Measurements from ENCODE around the gene COL9A1.
A peak's percentile ranks its signal among the peaks of the same experiment; 100 is the strongest.

COL9A1 gene

GRCh38 chr6:70281923-70282311 is 21.0 kb downstream of the COL9A1 start:
- TF ChIP-seq, protein P1, sequence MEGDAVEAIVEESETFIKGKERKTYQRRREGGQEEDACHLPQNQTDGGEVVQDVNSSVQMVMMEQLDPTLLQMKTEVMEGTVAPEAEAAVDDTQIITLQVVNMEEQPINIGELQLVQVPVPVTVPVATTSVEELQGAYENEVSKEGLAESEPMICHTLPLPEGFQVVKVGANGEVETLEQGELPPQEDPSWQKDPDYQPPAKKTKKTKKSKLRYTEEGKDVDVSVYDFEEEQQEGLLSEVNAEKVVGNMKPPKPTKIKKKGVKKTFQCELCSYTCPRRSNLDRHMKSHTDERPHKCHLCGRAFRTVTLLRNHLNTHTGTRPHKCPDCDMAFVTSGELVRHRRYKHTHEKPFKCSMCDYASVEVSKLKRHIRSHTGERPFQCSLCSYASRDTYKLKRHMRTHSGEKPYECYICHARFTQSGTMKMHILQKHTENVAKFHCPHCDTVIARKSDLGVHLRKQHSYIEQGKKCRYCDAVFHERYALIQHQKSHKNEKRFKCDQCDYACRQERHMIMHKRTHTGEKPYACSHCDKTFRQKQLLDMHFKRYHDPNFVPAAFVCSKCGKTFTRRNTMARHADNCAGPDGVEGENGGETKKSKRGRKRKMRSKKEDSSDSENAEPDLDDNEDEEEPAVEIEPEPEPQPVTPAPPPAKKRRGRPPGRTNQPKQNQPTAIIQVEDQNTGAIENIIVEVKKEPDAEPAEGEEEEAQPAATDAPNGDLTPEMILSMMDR (conservative IDR thresholded peaks at IDR 0.05; ENCODE audit: control insufficient read depth, insufficient read depth, low read depth, low read length): no peak
- no peak overlapping the region for H3K4me3 ChIP-seq (ENCODE audit: control insufficient read depth, low read depth, low read length)
- no peak for DNase-seq (ENCODE audit: low read depth)

DNA sequence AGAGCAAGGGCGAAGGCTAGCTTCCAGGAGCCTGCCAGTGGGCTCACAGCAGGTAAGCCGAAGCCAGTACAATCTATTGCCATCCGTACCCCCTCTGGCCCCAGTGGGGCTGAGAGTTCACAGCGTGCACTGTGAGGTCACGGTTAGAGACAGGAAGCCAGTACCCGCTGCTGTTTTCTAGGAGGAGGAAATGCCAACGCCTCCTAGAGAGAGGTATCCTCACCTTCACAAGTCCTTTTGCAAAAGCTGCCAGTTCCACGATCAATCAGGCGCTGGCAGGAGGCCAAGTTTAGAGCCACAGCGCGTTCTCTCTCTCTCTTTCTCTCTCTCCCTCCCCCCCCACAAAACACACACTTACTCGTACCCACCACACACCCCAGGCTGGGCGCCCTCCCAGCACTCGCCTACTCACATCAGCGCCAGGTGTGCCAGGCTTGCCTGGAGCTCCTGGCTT is 22.5 kb downstream of the COL9A1 start:
- TF ChIP-seq, protein P1 (conservative IDR thresholded peaks at IDR 0.05; ENCODE audit: control insufficient read depth, insufficient read depth, low read depth, low read length): no peak
- no peak overlapping the region for H3K4me3 ChIP-seq (ENCODE audit: control insufficient read depth, low read depth, low read length)
- DNase-seq (ENCODE audit: low read depth): no peak

GRCh38 chr6:70277470-70277869 is 25.4 kb downstream of the COL9A1 start:
- DNase-seq (ENCODE audit: low read depth): peak; percentile 38
- no peak overlapping the region for H3K4me3 ChIP-seq (ENCODE audit: control insufficient read depth, low read depth, low read length)
- TF ChIP-seq, protein P1 (conservative IDR thresholded peaks at IDR 0.05; ENCODE audit: control insufficient read depth, insufficient read depth, low read depth, low read length): no peak

GRCh38 chr6:70274338-70274737 is 28.5 kb downstream of the COL9A1 start:
- DNase-seq (ENCODE audit: low read depth): no peak
- TF ChIP-seq, protein P1 (conservative IDR thresholded peaks at IDR 0.05; ENCODE audit: control insufficient read depth, insufficient read depth, low read depth, low read length): no peak
- no peak overlapping the region for H3K4me3 ChIP-seq (ENCODE audit: control insufficient read depth, low read depth, low read length)

GRCh38 chr6:70272071-70272470 is 30.8 kb downstream of the COL9A1 start:
- DNase-seq (ENCODE audit: low read depth): no peak
- no peak overlapping the region for H3K4me3 ChIP-seq (ENCODE audit: control insufficient read depth, low read depth, low read length)
- TF ChIP-seq, protein P1 (conservative IDR thresholded peaks at IDR 0.05; ENCODE audit: control insufficient read depth, insufficient read depth, low read depth, low read length): no peak

- no peak for DNase-seq (ENCODE audit: low read depth)
- no peak overlapping the region for H3K4me3 ChIP-seq (ENCODE audit: control insufficient read depth, low read depth, low read length)
- TF ChIP-seq, protein P1 (conservative IDR thresholded peaks at IDR 0.05; ENCODE audit: control insufficient read depth, insufficient read depth, low read depth, low read length): no peak
Observed at GRCh38 chr6:70270287-70271005, 32.4 kb downstream of the COL9A1 start.
